ENCODE results near the gene DSC2.

Gene DSC2

DNA sequence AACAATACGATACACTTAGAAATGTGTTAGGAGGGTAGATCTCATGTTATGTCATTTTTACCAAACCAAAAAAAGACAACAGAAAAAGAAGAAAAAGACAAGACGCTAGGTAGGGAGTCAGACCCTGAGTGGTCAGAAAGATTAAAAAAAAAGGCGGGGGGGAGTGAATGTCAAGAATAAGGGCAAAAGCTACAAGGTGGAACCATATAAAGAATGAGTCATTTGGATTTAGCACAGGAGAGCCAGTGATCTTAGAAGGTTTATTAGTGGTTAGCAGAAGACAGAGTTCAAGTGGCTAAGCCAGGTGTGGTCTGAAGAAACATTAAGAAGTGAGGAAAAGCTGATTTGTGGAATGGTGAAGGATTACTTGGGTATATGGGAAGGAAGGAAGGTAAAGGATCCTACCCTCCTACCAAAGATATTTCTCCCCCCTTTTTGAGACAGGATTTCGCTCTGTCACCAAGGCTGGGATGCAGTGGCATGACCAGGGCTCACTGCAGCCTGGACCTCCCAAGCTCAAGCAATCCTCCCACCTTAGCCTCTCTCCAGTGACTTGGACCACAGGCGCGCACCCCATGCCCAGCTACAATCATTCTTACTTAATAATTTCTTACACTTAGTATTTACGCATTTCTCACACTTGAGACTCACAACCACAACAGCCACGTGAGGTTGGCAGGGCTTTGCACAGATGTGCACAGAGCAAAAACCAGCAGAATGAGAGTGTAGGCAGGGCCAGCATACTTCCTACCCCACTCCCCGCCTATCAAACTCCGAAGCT is 2.6 kb downstream of the DSC2 start:
- DNase-seq, result no peak

DNA sequence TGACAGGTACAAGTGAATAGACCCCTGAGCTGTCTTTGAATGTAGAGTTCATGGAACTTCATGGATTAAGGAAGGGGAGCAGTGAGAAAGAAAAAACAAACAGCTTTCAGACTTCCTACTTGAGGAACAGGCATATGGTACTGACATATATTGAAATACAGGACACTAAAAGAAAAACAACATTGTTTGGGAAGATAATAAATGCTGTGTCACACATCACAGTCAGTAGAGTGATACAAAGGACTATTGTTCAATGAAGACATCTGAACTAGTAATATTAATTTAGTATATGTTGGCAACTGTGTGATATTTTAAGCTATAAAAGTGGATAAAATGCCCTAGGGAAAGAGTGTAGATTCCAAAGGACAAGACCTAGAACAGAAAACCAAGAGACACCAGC is 3.3 kb downstream of the DSC2 start:
- no peak for DNase-seq

DNA sequence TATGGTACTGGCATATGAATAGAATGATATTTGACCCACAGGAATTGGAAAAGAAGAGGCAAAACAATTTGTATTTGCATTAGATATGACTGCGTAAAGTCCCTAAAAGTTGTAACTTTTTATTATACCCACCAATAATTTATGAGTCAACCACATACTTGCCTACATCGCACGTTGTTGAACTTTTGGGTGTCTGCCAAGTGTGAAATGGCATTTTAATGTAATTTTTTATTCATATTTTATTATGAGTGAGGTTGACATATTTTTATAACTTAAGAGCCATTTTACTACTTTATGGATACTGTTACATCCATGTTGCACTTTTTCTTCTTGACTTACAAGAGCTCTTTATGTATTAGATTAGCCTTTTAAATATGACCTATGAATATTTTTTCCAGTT is 4.6 kb downstream of the DSC2 start:
- DNase-seq, result no peak

DNA sequence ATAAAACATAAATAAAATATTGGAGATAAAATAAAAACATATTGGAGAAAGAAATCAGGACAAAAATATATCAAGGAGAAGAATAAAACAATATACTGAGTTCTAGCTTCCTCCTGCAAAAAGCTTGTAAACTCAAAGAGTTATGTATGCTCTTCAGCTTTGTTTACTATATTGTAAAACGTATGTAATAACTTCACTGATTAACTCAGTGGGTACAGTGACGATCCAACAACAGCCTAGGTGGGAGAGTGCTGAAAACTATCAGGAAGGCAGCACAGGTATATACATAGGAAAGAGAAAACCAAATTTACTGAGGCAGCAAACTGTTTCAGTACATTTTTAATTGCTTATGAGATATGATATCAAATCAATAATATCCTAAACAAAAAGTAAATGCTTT is 8.3 kb downstream of the DSC2 start:
- DNase-seq, result no peak

DNA sequence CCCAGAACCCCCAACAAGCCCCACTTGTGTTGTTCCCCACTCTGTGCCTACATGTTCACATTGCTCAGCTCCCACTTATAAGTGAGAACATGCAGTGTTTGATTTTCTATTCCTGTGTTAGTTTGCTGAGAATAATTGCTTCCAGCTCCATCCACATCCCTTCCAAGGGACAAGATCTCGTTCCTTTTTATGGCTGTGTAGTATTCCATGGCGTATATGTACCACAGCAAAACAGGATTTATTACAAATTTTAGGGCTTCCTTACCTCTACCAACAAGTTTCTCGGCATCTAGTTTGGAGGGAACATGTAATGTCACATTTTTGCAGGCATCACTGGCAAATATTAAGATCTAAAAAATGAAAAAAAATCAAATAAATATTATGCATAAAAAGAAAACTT is 8.9 kb downstream of the DSC2 start:
- DNase-seq, result no peak

DNA sequence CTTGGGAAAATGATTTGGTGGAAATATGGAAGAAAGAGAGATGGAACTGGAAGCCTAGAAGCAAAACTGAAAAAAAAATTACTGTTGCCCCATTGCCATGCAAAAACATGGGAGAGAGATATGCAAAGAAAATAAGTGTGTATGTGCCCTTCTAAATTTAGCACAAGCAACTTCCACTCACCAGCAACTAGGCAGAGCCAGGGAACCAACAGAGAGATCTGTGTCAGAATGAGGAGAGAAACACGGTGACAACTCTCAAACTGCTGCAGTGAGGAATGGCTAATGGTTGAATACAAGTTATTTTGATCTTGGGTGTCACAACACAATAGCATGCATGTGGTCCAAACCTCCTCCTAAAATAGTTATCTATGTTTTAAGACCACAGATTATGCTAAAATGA is 10.9 kb downstream of the DSC2 start:
- no peak for DNase-seq

DNA sequence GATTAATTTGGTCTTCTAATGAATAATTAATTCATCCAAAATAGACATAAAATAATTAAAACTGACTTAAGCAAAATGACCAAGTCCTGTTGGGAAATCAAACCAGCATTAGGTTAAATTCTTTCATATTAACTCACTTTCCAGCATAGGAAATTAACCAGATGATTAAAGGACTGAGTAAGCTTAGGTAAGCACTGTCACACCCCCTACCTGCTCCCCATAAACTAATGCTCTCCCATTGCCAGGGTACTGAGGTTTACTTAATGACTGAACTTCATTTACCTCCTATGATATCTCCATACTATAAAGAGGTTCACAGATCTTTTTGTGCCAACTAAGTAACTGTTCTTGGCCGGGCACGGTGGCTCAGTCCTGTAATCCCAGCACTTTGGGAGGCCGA is 13.7 kb downstream of the DSC2 start:
- no peak for DNase-seq

DNA sequence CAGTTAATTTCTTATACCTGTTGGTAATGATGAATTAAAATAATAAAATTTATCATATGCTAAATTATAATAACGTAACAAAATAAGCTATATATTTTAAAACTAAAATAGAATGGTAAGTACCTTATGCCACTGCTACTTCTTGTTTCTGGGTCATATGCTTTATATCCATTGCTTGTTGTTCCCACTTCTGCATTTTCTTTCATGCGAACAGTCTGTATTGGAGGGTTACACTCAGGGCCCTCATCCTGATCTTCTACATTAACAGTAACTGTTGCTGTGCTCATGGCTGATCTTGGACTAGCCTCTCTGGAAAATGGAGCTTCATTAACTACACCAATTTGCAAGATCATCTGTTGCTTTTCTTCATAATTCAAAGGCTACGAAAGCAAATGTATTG is 22.2 kb downstream of the DSC2 start:
- DNase-seq, result no peak

DNA sequence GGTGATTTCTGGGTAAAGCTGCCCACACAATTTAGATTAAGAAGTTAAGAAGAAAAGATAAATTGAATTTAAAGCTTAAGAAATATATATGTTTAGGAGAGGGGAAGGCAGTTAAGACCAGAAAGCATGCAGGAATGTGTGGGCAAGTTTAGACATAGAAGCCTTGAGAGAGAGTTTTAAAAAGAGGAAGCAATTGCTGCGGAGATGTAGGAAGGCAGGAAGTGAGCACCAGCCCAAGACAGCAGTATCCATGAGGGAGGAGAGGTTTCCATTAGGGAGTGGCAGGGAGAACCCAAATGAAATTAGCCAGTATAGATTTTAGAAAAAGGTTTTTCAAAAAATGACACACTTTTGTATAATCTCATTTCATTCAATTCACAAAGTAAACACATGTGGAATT is 24.3 kb downstream of the DSC2 start:
- DNase-seq, result no peak

DNA sequence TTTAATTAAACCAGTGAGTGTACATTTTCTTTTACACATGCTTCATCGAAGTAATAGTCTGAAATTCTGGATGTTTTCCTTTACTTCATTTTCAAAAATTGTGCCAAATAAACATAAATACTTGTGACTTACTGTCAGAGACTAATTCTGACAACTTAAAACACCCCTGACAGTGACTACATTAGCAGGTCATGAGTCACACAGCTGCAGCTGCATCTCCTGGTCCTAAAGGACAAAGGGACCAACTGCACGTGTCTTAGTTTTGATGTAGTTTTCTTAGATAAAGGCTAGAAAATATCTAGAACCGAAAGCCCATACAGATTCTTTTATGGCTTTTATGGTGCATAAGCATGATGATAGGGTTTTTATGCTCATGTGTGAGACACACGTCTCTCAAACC is 30.0 kb downstream of the DSC2 start:
- DNase-seq, result no peak

DNA sequence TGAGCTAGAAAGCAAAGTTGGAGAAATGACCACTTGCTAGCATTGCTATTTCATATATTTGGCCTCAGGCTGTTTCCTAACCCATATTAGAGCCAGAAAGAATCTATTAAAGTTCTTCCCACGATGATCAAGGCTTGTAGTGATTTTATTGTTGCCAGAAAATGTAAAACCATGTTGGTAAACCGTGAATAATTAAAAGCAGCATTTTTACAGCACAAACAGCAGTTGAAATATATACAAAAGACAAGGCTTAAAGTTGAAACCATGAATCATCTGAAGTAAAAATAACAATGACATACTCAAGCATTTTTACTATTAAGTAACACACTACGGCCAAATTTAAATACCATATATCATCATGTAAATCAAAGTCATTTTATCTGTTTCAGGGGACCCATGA is 32.0 kb downstream of the DSC2 start:
- DNase-seq, result no peak

DNA sequence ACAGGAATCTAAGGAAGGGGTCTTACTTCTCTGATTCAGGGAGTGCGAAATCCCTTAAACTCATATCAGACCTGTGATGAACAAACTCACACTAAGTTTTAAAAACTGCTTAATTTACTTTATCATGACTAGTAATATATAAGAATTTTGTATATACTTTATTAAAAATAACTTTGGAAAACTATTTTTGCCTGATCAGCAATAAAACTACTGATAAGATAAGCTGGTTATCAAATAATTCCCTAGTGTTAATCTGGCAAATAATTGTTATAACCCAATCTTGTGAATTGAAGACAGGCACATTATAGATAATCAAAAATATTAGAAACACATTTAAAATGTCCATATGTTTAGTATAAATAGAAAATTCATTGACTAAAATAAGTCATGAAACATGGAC is 36.0 kb downstream of the DSC2 start:
- no peak for DNase-seq

DNA sequence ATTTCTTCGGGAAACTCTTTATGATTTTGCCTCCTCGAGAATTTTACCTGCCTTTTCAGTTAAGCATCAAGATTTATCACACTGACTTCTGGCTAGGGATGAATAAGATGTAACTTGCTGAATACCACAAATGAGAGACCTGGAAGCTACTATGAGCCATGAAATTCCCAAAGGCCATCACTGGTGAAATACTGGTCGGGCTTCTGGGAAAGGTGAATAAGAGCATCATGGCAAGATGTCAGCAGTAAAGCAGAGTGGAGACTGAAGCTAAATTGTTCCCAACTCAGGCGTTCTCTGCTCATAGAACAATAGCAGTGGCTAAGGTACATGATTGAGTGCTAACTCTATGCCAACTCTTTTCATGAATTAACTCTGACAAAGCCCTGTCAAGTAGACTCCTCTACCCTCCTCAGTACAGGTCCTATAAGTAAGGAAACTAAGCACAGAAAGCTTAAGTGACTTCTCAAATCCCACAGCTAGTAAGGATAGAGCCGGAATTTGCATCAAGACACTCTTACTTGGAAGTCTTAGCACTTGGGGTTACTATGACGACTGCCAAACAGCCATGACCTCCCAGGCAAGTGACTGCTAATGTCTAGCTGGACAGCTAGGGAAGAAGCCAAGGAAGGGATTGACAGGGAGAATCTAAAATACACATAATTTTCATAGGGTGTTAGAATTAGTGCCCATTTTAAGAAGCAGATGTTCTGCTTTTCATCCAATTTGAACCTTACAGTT is 37.0 kb downstream of the DSC2 start:
- no peak for DNase-seq

DNA sequence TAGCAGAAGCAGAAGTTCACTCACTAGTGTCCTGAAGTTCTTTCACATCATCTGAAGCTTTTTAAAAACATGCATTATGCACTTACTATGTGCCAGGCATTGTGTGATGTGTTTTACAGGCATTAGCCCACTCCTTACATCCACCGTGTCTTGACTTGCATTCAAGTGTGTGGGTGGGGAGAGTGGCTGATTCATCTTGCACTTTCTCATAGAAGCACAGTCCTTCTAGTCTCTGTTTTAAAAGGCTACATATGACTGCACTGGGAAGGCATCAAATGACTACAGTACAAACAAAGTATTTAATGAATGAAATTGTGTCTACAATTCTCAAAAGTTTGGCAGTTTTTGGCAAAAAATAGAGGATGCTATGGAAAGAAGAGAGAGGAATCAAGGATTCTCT is 38.1 kb downstream of the DSC2 start:
- peak in 3 of 58 donors; percentile 1 to 12 (median 3) for DNase-seq

DNA sequence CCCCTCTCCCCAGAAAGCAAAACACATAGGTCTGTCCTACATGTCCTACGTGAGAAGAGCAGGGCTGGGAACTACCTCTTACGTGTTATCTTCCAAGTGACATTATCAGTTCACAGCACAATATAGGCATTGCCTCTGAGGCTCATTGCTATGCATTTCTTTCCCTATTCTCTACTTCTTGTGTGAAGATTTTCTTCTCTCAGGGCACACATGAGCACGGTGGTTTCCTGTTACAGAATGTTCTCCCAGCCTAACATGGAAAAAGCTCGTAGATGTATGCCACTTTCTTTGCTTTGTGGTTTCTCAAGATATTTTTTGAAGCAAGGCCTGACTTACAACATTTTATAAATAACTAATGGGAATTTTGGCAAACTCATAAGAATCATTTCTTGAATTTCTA is 40.3 kb downstream of the DSC2 start:
- no peak for DNase-seq

DNA sequence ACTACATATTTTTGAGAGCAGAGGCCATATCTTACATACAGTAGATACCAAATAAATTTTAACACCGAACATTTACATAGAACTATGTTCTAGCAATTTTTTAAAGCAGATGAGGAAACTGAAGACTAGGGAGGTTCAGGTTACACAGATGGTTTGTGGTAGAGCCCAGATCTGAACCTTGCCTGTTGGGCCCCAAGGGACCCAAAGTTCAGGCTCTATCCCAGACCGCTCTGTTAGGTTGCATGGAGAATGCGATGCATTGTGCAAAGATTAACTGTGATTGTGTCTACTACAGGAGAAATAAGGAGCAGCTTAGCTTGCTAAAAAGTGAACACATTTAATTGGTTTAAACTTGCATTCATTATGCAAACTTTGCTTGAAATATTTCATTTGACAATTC is 43.3 kb downstream of the DSC2 start:
- no peak for DNase-seq

DNA sequence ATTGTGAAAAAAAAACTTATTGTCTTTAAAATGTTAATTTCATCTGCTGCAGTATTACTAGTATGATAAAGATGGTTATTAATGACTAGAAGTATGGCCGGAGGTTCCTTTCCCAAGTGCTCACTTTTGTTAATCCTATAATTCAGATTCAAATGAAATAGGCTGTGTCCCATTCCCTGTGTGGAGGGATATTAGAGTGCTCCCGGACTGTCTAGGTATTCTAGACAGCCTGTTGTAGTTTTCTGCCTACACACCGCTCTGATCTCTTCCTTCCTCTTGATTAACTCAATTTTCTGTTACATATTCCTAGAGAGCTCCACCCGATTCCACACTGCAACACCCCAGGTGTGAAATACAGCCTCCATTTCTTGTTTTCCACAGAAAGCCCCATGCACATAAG is 44.3 kb downstream of the DSC2 start:
- no peak for DNase-seq

DNA sequence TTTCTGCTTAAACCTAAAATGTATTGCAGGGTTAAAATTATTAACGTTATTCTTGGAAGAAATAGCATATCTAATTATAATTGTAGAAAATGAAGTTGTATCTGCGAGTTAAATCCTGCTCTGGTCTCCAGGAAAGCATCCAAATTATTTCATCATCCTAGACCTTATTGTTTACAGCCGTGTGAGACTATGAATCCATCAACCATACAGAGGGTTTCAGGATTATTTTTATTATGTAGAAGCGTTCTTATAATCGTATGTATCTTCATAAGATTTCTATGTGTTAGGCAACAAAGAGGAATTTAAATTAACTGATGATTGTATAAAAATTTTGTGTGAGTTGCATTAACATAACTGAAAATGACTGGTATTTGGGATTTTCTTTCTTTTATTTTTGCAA is 45.2 kb downstream of the DSC2 start:
- DNase-seq, result no peak

DNA sequence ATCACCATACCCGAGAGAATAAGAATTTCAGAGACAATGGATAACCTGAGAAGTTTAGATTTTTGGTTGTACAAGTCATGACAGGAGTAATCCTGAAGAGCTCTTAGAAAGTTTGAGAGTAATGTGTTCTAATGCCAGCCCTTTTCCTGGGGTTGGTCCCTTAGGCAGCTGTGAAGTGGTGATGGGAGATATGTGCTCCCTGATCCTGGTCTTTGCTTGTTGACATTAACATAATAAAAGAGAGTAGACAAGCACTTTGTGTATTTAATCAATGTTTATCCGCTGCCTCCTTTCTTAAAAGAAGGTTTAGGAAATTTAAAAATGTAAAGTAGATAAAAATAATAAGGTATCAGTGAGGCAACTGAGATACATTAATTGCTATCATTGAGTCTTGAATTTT is 45.9 kb downstream of the DSC2 start:
- no peak for DNase-seq

DNA sequence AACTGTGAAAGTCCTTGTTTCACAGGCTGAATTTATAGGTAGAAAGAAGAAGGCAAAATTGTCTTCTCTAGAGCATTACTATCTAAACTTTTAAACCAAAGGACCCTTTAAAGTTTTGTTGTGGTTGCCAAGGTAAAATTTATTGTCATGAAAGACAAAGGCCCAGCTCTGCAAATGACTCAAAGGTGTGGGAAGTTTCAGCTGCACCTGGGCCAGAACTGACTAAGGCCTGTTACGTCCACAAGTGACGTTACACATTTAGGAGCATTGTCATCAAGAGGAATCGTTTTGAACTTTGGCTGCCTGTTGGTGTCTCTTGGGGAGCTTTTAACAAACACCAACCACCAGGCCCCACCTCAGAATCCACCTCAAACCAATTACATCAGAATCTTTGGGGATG is 51.6 kb downstream of the DSC2 start:
- no peak for DNase-seq

DNA sequence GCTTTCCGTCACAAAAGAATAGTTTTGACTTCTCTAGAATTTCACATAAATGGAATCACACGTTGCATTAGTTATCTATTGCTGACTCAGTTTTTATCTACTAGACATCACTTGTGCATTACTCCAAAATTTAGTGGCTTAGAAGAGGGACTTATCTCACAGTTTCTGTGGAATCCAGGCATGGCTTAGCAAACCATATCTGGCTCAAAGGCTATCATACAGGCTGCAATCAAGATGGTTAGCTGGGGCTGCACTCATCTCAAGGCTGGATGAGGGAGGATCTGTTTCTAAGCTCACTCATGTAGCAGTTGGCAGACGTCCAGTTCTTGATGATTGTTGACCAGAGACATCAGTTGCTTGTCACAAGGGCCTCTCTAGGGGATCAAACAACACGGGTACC is 53.0 kb downstream of the DSC2 start:
- DNase-seq, result no peak

DNA sequence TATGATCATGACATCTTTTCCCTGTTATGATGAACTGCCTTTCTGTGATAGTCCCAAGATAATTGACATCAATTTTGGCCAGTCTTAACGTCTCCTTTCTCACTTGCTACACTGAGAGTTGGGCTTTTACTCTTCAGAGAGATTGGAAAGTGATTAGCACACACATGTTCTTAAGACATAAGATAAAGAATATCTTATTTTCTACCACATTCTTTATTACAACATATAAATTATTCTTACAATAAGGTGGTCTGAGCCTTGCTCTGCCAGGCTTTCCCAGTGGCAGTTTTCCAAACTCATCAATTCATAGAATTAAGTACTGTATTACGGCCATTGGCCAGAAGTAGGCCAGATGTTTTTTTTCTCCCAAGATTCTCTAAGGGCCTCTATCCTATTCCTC is 54.0 kb downstream of the DSC2 start:
- no peak for DNase-seq

DNA sequence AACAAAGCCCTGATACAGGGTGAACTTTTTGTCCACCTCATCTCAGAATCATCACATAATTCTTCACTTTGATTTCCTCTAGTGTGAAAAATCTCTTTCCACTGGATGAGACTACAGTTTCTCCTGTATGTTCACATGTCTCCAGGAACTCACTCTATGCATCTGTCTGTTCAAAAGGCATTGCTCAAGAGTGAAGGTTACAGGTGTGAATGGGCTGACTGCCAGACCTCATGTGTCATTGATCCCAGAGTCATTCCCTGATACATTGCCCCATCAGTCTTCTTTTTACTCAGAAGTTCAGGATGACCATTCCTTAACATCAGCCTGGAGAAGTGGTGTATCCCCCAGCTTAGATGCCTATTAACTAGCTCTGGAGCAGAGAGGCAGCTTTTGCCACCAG is 55.3 kb downstream of the DSC2 start:
- DNase-seq, result no peak

All from anterior cingulate cortex (tissue), 58 donors.